Colonic mucosa (tissue), 4 donors: ENCODE results near the gene LARGE1. TPM values are rescaled to one million over a fixed set of nuclear protein-coding genes. Genes with fewer than 3 reads are reported as not detected.

Experiments
- DNase-seq: peaks from one replicate; pipeline ENCODE4 v3.0.0-alpha.2; 2020
- H3K27ac ChIP-seq: fragments of 200-600 bp; one replicate; pipeline ENCODE4 v1.8.0; 2021
- H3K27me3 ChIP-seq: fragments of 200-600 bp; one replicate; pipeline ENCODE4 v1.8.0; 2021
- H3K36me3 ChIP-seq: fragments of 200-600 bp; one replicate; pipeline ENCODE4 v1.8.0; 2021
- H3K4me1 ChIP-seq: fragments of 200-600 bp; one replicate; pipeline ENCODE4 v1.8.0; 2021; ENCODE audit warnings: mild to moderate bottlenecking
- H3K4me3 ChIP-seq: fragments of 200-600 bp; one replicate; pipeline ENCODE4 v1.8.0; 2021
- H3K9ac ChIP-seq, 2 donors: one replicate each; pipeline ENCODE4 v1.7.0; 2013; ENCODE audit warnings: control low read depth in 2 of 2, low read depth in 2 of 2, low read length in 2 of 2
- H3K9me3 ChIP-seq: fragments of 200-600 bp; one replicate; pipeline ENCODE4 v1.8.0; 2021
- CTCF ChIP-seq: fragments of 200-600 bp; IDR thresholded peaks from one replicate; pipeline ENCODE4 v1.8.0; 2022; ENCODE audit warnings: antibody characterized with exemption, mild to moderate bottlenecking
- intact Hi-C: fragments of 100-400 bp; cut with DNase I; formaldehyde crosslinking; loops from one replicate; pipeline ENCODE4 v1.14.1; 2022
- total RNA-seq, 2 donors: library from RNA; stranded (reverse); fragmentation: NEBNext Ultra II Directional in 1 of 2; extraction: Animal tissue kit (Norgen Biotek cat#: 25700) in 1 of 2; gene quantifications; one replicate each; pipeline ENCODE4 v1.2.1, GENCODE V29; 2021
- donor health status: healthy.
- donor health status: DM: no; HTN: no; CAD: no.
- donor health status: DM: no; HTN: no; CAD: no.

The LARGE1 gene
- total RNA-seq, 2 donors from 2014 or later = 45.2 to 46.5 TPM

GRCh38 chr22:33678523-33678922 lies 241.8 kb downstream of the LARGE1 start:
- Histone ChIP-seq H3K9me3 (no peaks in the 10 kb centered on the region), H3K36me3 (no peaks in the 10 kb centered on the region), H3K27ac (no peak overlapping the region), H3K9ac (no peak overlapping the region), H3K27me3 (no peaks in the 10 kb centered on the region), H3K4me1 (no peaks in the 10 kb centered on the region), H3K4me3 (no peak overlapping the region)
- no peak for TF ChIP-seq CTCF
- DNase-seq = no peak
- intact Hi-C loops = no loop called here

GRCh38 chr22:33677536-33677935 lies 242.7 kb downstream of the LARGE1 start:
- intact Hi-C loops = no loop called here
- no peaks in the 10 kb centered on the region for H3K4me1 ChIP-seq
- no peaks in the 10 kb centered on the region for H3K27me3 ChIP-seq
- no peak for DNase-seq
- no peaks in the 10 kb centered on the region for H3K9me3 ChIP-seq
- TF ChIP-seq CTCF = no peak
- H3K27ac ChIP-seq = no peak overlapping the region
- H3K36me3 ChIP-seq = no peaks in the 10 kb centered on the region
- no peak overlapping the region for H3K4me3 ChIP-seq
- no peak overlapping the region for H3K9ac ChIP-seq

- intact Hi-C loops = no loop called here
- no peaks in the 10 kb centered on the region for H3K9me3 ChIP-seq
Observed at GRCh38 chr22:33674357-33674756, 245.9 kb downstream of the LARGE1 start.

GRCh38 chr22:33669746-33670145 lies 250.5 kb downstream of the LARGE1 start:
- no peak for DNase-seq
- intact Hi-C loops = no loop called here
- Histone ChIP-seq H3K4me3 (no peak overlapping the region), H3K9me3 (no peaks in the 10 kb centered on the region), H3K27me3 (no peaks in the 10 kb centered on the region), H3K4me1 (no peaks in the 10 kb centered on the region), H3K9ac (no peak overlapping the region), H3K36me3 (no peaks in the 10 kb centered on the region), H3K27ac (no peak overlapping the region)
- no peak for TF ChIP-seq CTCF

More at GRCh38 chr22:33674357-33674756, 245.9 kb downstream of the LARGE1 start:
- Histone ChIP-seq H3K36me3 (no peaks in the 10 kb centered on the region), H3K9ac (no peak overlapping the region), H3K4me3 (no peak overlapping the region), H3K4me1 (no peaks in the 10 kb centered on the region), H3K27me3 (no peaks in the 10 kb centered on the region), H3K27ac (no peak overlapping the region)
- DNase-seq = no peak
- TF ChIP-seq CTCF = no peak

GRCh38 chr22:33666961-33667619 lies 253.2 kb downstream of the LARGE1 start:
- no peak for TF ChIP-seq CTCF

More at GRCh38 chr22:33666961-33667619, 253.2 kb downstream of the LARGE1 start:
- Histone ChIP-seq H3K27me3 (no peaks in the 10 kb centered on the region), H3K9me3 (no peaks in the 10 kb centered on the region), H3K4me1 (no peaks in the 10 kb centered on the region), H3K9ac (no peak overlapping the region), H3K4me3 (no peak overlapping the region), H3K27ac (no peak overlapping the region), H3K36me3 (no peaks in the 10 kb centered on the region)
- intact Hi-C loops = no loop called here
- DNase-seq = no peak
